GM19452 (cell line): ENCODE measurements around the gene SLC25A27.

Experiments
- ATAC-seq: cut with Tn5 transposase; IDR thresholded peaks from one replicate; pipeline ENCODE4 v1.9.1; 2021; ENCODE audit not compliant: unreplicated experiment

The SLC25A27 gene

DNA sequence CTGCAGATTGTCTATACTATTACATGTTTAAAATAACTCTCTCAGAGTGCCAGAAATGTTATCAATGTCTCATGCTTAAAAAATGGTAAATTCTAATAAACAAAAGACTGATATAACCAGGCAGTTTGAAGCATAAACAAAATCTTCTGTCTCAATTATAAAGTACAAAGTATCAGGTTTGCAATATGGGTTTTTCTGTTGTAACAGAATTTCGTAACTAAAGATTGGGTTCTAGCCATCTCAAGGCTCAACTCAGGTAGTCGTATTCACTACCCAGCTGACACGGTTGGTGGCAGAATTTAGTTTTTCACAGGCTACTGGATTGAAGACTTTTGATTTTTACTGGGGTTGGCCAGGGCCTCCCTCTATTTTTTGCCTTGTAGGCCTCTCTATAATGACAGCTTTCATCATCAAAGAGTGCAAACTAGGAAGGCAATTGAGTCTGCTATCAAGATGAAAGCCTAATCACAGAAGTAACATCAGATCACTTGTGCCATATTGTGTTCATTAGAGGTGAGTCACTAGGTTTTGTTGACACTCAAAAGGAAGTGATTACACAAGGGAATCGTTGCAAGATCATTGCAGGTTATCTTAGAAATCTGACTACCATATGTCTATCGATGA lies 3.8 kb upstream of the SLC25A27 start:
- ATAC-seq = no peak

DNA sequence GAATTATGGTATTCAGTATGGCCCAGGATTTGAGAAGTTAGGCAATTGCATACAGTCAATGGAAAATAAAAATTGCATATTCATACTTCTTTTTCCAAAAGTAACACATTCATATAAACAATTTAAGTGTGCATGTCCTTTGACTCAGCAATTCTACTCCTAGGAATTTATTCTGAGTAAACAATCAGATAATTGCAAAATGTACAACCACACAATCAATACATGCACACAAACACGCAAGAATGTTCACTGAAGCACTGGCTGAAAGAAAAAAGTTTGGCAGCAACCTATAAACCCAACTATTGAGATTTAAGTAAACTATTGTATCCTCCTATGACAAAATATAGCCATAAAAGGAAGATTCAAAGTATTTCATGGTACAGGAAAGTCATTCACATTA lies 1.8 kb upstream of the SLC25A27 start:
- ATAC-seq = no peak

DNA sequence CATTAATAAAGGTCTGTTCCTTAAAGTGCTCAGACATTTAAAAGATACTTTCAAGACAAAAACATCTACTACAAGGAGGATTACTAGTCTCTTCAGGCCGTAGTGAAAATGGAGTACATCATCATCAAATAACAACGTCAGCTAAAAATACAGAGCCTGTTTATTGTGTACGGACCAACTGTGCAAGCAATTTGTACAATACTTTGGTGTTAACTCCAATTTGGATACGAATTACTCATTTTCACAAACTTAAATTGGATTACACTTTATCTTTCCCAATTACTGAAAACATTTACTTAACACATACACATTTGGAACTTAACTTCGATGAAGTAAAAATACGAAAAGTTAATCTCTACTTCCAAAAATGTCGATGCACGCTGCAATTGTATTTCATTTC lies 959 bp upstream of the SLC25A27 start:
- ATAC-seq = no peak

DNA sequence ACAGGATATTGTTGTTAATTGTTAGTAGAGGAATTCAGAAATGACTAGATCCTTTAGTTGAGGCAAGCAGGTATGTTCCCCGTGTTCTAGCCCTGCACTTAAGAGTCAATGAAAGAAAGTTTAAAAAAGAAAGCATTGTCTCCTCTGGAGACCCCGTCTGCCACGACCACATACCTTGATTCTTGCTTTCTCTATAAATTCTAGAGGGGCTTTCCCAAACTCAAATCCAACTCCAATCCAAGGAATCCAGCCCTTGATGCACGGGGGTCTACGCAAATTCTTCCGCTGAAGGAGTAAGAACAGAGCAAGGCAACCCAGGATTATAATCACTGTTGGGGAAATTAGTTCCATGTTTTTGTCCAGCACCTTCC lies 558 bp upstream of the SLC25A27 start:
- no peak for ATAC-seq

DNA sequence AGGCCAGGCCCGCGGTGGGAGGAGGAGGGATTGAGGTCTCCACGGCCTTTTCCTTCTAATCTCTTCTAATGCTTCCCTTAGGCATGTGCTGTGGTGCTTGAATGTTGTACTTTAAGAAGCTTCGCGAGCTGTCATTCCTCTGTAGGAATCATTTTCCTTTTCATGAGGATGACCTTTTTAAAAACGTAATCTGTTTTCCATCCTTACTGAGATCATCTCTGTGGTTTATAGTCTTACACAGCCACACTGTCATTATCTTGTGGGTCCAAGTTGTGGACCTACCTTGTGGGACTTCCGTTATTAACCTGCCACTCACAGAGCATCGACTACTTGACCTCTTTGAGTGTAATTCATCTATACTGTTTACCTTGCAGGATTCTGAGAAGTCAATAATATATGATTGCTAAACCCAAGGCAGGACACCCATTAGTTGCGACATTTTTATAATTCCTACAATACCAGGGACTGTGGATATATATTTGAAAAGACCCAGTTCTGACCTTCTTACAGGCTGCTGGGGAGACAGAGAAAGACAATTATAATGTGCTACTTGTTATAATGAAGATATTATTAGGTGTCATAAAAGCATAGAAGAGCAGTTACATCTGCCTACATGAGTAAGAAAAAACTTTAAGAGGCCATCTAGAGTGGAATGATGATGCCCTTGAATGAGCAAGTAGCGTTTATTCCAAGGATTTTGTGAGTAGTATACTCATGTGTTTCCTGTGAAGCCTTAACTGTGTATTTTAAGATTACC lies 842 bp downstream of the SLC25A27 start:
- no peak for ATAC-seq

DNA sequence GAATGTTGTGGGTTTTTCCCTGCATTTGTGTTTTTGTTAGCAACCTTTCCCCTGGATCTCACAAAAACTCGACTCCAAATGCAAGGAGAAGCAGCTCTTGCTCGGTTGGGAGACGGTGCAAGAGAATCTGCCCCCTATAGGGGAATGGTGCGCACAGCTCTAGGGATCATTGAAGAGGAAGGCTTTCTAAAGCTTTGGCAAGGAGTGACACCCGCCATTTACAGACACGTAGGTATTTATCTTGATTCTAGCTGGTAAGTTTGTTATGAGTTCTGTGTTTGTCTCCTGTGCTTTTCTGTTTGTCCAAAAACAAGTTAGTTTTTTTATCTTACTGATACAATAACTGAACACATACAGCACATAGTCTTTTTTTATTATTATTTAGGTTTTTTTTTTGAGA lies 3.0 kb downstream of the SLC25A27 start:
- ATAC-seq = no peak

DNA sequence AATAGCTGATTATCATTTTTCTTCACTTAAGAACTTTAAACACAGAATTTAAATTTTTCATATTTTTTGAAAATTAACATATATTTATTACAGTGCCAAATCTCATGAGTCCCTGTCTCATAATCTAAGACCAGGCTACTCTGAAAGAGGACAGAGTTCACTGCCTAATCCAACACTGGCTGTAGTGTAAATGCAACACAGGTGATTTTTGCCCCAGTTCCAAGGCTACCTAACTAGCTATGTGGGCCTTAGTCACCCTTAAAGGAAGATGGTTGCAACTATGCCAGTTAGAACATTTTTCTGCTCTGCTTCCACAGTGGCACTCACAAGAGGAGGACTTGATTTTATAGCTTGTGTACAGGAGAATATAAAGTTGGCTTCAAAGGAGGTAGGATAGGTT lies 4.9 kb downstream of the SLC25A27 start:
- no peak for ATAC-seq

DNA sequence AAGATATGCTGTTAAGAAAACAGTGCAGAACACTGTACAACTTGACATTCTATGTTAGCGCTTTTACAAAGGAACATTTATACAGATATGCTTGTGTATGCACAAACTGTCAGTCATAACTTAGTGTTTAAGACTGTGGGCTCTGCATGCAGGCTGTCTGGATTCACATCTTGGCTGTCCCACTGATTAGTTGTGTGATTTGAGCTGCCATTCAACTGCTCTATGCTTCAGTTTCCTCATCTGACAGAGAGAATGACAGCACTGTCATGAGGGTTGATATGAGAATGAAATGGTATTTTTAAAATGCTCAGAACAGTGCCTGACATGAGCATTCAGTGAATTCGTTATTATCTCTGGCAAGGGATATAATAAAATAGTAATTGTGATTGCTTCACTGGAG lies 8.7 kb downstream of the SLC25A27 start:
- no peak for ATAC-seq

DNA sequence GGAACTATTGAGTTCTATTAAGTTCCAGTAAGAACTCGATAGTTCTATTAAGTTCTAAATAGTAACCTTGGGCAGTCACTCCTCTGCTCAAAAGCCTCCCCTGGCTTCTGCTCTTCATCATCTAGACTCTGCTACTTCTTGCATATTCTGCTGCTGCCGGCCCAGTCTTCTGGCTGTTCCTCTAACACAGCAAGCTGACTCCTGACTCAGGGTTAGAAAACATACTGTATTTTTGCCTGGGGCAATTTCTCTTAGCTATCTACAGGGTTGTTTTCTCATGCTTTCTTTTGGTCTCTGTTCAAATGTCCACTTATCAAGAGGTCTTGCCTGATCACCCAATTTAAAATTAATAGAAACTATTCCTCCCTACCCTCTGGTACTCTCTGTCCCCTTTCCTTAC lies 14.6 kb downstream of the SLC25A27 start:
- no peak for ATAC-seq

DNA sequence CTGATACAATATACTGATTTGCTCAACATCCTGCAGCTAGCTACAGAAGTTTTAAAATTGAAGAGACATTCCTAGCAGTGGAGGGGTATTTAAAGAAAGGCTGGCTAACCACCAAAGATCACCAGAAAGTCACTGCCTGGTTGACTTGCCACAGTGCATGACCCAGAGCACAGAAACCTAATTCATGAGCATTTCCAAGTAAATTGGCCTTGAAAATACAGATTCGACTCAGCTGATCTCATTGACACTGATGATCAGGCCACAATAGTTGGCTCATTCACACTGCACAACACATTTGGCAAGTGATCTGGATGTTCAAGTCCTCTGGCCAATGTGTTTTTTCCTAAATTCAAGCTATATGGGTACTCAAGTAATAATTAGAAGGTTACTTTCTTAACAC lies 21.6 kb downstream of the SLC25A27 start:
- ATAC-seq = no peak

DNA sequence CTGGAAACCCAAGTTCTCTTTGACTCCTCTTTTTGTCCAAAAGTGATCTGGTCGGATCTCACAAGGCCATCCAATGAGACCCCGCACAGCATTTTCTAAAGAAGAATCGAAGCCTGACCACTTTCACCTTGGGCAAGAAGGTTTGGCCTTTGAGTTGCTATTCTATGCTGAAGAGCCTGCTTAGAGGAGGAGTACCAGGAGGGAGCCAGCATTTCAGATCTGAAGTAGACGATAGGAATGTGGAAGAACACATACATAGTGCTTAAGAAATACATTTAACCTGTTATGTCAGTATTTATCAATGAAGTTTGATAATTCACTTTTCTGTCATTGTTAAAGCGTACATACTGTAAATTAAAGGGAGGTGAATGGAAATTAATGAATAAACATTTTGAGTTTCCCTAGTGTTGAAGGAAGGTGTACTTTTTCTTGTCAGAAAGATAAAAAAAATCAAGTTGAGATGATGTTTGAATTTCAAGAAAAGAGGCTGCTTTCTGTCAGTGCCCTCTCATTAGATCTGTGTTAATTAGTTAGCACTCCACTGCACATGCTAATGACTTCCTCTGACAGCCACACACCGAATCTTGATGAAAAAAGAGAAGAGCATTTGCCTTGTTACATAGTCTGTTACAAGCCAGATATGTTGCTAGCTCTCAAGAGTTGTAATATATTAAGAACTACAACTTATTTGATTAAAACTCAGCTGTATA lies 24.0 kb downstream of the SLC25A27 start:
- ATAC-seq = no peak

DNA sequence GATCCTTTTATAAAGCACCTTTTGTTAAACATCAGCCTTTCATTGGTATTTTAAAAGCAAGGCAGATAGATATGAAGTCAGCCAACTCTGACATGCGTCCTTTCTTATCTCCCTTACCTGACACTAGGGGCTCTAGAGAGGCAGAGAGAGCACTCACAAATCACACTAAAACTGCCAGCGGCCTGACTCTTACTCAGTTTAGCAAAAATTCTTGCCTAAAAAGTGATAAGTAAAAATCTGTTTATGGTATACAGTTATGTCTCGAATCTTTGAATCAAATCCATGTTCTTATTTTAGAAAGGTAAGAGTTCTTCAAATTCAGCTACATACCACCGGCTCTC lies 24.5 kb downstream of the SLC25A27 start:
- ATAC-seq = no peak

DNA sequence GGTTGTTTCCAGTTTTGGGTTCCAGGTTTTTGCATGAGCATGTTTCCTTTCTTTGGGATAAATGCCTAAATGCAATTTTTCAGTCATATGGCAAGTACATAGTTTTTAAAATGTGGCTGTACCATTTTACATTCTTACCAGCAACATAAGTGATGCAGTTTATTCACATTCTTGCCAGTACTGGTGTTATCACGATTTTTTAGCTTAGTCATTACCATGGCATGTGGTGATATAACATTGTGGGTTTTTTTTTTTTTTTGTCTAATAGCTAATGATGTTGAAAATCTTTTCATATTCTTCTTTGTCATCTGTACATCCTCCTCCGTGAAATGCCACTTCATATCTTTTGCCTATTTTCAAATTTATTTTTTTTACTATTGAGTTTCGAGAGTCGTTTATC lies 32.0 kb downstream of the SLC25A27 start:
- ATAC-seq = no peak

DNA sequence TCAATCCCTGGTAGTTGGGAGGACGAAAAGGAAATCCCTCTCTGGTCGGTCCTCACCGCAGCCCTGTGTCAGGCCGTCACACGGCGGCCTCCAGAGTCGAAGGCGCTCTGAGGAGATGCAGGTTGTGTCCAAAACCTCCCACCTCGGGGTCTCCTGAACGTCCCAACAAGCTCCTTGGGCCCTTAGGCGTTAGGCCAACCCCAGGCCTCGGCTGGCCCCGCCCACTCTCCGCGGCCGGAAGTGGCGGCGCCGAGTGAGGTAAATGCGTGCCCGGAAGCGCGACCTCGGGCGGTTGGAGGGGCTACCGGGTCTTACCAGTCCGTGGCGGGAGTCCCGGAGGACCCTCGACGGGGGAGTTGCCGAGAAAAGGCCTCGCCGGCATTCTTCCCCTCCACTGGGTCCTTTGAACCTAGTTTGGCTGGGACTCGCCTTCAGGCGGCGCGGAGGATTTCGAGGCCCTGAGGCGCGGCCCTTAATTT lies 34.9 kb downstream of the SLC25A27 start, which contains the start of gene TDRD6:
Gene TDRD6, plus strand, starts transcription at position 267 of the 479 bp plus-strand sequence. CDS start 244 bp downstream, outside the sequence.
- ATAC-seq = no peak

DNA sequence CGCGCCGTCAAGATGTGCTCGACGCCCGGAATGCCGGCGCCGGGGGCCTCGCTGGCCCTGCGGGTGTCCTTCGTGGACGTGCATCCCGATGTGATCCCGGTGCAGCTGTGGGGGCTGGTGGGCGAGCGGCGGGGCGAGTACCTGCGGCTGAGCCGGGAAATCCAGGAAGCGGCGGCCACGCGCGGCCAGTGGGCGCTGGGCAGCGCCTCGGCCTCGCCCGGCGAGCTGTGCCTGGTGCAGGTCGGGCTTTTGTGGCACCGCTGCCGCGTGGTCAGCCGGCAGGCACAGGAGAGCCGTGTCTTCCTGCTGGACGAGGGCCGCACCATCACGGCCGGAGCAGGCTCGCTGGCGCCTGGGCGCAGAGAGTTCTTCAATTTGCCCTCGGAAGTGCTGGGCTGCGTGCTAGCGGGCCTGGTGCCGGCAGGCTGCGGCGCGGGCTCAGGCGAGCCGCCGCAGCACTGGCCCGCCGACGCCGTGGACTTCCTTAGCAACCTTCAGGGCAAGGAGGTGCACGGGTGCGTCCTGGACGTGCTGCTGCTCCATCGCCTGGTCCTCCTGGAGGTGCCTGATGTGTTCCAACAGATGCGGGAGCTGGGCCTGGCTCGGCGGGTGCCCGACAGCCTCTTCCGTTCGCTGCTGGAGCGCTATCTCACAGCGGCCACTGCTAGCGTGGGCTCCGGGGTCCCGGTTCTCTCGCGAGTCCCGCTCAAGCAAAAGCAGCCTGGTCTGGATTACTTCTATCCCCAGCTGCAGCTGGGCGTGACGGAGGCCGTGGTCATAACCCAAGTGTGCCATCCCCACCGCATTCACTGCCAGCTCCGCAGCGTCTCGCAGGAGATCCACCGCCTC lies 35.6 kb downstream of the SLC25A27 start:
- no peak for ATAC-seq

DNA sequence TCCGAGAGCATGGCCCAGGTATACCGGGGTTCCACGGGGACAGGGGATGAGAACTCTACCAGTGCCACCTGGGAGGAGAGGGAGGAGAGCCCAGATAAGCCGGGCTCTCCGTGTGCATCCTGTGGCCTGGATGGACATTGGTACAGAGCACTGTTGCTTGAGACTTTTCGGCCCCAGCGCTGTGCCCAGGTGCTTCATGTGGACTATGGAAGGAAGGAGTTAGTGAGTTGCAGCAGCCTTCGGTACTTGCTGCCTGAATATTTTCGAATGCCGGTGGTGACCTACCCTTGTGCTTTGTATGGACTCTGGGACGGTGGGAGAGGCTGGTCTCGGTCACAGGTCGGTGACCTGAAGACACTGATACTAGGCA lies 36.2 kb downstream of the SLC25A27 start:
- ATAC-seq = no peak

DNA sequence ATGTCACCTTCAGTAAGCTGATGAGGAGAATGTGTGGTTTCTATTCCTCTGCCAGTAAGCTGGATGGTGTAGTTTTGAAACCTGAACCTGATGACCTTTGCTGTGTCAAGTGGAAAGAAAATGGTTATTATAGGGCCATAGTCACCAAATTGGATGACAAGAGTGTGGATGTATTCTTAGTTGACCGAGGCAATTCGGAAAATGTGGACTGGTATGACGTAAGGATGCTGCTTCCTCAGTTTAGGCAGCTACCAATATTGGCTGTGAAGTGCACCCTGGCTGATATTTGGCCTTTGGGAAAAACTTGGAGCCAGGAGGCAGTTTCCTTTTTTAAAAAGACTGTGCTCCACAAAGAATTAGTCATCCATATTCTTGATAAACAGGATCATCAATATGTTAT lies 36.9 kb downstream of the SLC25A27 start:
- no peak for ATAC-seq

DNA sequence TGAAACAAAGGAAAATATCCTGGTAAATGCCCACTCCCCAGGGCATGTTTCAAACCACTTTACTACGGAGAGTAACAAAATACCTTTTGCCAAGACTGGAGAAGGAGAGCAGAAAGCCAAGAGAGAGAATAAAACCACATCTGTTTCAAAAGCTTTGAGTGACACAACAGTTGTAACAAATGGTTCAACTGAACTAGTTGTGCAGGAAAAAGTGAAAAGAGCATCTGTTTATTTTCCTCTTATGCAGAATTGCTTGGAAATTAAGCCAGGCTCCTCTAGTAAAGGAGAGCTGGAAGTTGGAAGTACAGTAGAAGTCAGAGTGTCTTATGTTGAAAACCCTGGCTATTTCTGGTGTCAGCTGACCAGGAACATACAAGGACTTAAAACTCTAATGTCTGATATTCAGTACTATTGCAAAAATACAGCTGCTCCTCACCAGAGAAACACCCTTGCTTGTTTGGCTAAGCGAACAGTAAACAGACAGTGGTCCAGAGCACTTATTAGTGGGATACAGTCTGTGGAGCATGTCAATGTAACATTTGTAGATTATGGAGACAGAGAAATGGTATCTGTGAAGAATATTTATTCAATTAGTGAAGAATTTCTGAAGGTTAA lies 37.5 kb downstream of the SLC25A27 start:
- ATAC-seq = no peak

DNA sequence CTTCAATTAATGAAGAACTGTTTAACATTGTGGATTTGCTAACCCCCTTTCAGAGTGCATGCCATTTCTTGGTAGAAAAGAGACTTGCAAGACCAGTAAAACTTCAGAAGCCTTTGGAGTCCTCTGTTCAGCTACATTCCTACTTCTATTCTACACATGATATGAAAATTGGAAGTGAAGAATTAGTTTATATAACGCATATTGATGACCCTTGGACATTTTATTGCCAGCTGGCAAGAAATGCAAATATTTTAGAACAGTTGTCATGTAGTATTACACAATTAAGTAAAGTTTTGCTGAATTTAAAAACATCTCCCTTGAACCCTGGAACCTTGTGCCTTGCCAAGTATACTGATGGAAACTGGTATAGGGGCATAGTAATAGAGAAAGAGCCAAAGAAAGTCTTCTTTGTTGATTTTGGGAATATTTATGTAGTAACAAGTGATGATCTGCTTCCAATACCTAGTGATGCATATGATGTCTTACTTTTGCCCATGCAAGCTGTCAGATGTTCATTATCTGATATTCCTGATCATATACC lies 38.2 kb downstream of the SLC25A27 start:
- ATAC-seq = no peak

DNA sequence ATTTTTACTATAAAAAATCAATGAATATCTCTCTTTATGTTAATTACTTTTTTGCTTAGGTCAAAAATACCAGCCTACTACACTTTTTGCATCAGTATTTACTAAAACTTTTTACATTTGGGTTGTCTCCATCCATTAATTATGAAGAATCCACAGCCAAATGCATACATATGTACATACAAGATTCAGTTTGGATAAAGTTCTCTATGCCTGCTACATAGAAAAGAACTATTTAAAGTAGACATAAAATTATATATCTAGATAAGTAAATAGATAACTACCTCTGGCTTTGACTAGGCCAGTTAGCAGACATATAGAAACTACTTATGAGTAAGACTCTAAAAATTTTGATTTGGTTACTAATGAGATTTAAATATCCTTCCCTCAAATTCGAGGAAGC lies 47.2 kb downstream of the SLC25A27 start:
- ATAC-seq = no peak

DNA sequence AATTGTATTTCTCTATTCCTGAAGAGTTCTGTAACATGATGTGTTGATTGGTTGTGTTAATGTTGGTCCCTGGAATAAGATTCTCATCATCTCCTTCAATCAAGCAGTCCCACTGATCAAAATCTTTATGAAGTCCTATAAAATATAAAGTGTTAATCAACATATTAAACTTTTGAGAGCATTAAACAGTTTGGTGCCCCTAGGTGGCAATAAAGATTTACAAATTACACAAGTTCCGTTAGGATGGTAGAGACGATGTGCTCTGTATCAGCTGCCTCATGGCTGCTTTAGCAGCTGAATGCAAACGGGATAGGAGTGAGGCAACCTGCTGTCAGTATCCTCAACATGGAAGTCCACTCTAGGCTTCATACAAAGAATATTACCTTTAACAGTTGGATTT lies 51.8 kb downstream of the SLC25A27 start:
- no peak for ATAC-seq
